Measurements from ENCODE around the gene SH3BGRL3.
"Not testable (repeated sequence)": the region's sequence is repeated elsewhere in the genome, so short reads cannot be mapped to it uniquely, and the experiment has no call there.

SH3BGRL3 gene

DNA sequence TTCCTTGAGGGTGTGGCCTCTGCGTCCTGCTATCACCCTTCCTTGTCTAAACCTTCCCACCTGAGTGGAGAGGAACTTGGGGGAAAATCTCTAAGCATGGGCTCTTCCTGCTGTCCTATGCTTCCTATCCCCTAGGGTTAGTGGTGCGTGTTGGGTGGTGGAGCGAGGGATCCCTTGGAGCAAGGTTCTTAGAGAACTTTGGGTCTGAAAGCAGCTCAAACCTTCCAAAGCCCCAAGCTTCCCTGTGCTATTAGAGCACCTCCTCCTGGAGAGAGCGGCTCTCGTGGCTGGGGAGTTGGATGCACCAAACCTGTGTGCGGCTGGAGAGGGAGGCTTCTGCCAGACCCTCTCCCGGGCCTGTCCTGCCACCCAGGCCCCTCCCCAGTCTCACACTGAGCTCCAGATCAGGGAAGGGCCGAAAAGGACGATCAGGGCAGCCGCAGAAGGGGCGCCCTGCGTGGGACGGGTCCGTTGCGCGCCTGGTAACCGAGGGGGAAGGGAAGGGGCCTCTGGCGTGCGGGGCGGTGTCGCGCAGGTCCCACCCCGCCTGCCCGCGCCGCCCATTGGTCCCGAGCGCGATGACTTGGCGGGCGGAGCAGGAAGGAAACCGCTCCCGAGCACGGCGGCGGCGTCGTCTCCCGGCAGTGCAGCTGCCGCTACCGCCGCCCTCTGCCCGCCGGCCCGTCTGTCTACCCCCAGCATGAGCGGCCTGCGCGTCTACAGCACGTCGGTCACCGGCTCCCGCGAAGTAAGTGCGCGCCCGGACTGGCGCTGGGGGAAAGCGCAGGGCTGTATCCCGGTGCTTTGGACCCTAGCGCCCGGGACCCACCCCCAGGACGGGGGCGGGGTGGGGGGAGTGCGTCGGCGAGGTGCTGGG is at the start of gene SH3BGRL3:
TSS of gene SH3BGRL3 (plus strand) at position 631 of the 877 bp plus-strand sequence. CDS start at position 701, 70 bp downstream.
- DNase-seq = peak; percentile 55

DNA sequence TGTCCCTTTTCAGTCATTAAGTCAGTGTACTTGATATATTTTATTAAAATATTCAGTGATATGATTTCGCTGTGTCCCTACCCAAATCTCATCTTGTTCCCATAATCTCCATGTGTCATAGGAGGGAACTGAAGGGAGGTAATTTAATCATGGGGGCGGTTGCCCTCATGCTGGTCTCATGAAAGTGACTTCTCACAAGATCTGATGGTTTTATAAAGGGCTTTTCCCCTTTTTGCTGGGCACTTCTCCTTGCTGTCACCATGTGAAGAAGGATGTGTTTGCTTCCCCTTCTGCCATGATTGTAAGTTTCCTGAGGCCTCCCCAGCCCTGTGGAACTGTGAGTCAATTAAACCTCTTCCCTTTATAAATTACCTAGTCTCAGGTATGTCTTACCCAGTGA is 49.2 kb upstream of the SH3BGRL3 start:
- not testable (repeated sequence) for DNase-seq

DNA sequence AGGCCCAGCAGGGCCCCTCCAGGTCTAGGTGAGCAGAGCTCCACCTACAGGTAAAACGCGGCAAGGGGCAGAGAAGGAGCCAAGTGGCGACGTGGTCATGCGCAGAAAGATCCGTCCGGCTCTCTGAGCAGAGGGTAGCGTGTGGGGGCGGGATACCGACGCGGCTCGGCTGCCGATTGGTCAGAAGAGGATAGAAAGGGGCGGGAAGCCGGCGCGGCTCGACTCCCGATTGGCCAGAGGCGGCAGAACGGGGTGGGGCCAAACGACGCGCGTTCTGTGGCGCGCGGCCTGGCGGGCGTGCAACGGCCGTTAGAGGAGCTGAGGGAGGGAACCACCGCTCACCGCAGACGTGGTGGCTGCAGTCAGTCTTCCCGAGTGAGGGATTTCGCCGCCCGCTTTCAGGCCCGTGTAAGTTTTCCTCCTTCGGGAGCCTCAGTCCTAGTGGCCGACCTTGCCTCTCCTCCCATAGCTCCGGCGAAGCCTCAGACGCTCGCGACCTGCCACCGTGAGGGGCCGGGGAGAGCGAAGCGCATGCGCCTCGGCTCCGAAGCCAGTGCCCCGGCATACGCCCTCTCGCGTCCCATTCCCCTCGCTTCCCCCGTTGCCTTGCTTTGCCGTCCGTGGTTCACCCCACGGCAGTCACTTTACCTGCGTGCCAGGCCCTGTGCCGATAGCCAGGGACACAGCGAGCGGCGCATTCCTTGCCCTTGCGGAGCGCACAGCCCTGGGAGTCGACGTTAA is 45.8 kb upstream of the SH3BGRL3 start, which contains the start of gene CEP85:
TSS of gene CEP85 (plus strand) at position 298 of the 741 bp plus-strand sequence. CDS start 5,584 bp downstream, outside the sequence.
- DNase-seq = peak; percentile 85

DNA sequence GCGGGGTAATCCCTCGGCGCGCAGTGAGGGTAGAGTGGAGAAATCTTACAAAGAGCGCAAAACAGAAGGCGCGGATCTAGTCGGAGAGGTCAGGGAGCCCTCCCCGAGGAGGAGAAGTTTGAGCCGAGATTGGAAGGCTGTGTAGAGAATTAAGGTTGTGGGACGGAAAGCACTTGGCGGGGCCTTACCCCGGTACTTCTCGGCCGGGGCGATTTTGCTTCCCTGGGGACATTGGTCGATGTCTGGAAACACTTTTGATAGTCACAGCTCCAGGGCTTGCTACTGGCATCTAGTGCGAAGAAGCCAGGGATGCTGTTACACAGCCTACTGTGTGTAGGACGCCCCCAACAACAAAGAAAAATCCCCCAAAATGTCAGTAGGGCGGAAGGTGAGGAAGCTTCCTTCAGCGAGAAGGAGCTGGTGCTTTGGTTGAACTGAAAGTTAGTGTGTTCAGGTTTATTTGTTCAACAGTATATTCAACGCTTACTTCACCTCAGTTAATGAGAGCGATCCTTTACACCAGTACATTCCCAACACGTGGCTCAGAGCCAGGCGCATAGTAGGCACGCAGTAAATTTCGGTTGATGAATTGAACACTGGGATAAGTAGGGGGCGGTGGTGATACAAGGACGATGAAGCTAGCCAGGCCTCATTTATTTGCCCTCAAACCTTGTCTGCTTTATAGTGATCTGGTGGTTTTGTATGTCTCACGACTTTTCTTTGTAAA is 45.1 kb upstream of the SH3BGRL3 start:
- DNase-seq = no peak

DNA sequence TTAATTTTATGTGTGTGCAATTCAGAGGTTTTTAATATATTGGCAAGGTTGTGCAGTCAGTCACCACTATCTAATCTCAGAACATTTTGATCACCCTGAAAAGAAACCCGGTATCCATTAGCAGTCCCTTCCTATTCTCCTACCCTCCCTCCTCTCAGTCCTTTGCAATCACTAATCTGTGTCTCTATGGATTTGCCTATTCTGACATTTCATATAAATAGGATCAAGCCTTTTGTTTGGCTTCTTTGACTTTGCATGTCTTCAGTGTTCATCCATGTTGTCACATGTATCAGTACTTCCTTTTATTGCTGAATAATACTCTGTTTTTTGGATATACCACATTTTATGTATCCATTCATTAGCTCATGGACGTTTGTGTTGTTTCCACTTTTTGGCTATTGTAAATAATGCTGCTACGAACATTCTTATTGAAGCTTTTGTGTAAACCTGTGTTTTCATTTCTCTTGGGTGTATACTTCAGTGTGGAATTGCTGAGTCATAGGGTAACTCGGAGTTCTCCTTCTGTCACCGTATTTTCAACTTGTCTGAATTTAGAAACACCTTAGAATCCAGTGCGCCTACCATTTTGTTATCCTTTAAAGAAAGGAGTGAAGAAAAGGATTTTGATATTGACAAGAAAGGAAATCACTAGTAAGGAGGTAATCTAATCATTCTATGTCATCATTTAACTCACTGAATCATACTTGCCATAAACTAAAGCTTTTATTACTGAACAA is 42.5 kb upstream of the SH3BGRL3 start:
- no peak for DNase-seq

DNA sequence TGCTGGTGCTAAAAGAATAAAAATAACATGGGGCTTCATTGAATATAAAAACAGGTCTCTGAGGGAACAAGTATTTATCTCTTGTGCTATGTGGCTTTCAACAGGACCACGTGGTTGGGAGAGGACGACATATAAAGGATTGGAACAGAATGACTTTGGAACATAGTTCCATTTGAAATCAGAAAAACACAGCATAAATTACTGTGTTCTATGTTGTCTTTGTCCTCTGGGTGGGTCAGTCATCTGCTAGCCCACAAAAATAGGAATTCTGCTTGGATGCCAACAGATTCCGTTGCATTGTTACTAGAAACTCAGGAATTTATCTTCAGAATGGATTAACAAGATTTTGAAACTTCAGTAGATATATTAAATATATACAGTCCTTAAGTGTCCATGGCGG is 40.0 kb upstream of the SH3BGRL3 start:
- no peak for DNase-seq

DNA sequence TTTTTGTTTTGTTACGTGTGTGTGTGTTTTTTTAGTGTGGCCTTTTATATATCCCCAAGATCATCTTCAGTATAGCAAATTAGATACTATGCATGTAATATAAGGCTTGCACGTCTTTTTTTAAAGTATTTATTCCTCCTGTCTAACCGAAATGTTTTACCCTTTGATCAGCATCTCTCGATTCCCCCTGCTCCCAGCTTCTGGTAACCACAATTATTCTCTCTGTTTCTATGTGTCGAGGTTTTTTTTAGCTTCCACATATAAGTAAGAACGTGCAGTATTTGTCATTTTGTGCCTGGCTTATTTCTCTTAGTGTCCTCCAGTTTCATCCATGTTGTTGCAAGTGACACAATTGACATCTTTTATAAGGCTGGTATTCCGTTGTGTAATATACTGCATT is 27.2 kb upstream of the SH3BGRL3 start:
- no peak for DNase-seq

DNA sequence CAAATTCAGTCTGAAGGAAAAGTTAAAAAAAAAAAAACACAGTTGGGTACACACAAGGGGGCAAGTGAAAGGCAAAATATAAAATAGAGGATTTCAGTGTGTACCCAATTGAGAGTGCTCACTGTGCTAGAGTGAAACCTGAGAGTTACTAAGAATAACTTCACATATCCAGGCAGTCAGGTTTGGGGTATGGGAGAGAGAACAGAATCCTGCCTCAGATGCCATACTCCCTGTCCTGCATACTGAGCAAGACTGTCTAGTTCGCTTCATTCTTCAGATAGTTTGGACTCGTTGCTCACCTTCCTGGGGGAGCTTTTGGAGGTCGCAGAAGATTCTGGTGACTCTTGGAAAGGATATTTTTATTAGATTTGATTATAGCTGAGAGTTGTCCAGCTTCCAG is 25.5 kb upstream of the SH3BGRL3 start:
- DNase-seq = no peak

DNA sequence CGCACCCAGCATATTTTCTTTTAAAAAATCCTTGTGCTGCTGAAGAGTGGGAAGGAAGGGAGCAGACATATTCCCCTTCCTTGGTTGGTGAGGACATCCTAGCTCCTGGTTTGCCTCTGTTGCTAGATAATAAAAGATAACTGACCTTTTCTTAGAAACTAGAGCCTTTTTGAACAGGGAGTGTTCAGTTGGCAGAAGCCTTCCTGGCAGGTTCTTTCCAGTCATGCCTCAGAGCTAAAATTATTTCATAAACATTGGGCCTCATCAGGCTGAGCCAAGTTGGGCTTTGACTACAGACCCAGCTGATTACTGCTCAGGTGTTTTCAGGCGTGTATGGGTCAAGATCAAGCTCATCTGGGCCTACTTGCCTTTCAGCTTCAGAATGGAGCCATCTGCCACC is 22.7 kb upstream of the SH3BGRL3 start:
- no peak for DNase-seq

DNA sequence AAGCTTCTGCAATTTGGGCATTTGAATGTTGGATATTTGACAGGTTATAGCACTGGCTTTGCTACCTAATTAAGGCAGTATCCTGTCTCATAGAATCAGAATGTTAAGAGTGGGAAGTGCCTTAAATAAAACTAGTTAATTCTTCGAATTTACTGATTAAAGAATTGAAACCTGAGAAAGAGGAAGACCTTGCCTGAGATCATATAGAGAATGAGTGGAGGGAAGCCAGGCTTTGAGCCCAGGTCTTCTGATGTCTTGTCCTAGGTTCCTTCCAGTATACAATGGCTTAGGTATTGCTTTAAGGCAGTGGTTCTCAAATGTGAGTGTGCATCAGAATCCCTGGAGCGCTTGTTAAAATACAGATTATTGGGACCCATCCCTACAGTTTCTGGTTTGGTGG is 20.9 kb upstream of the SH3BGRL3 start:
- DNase-seq = no peak

DNA sequence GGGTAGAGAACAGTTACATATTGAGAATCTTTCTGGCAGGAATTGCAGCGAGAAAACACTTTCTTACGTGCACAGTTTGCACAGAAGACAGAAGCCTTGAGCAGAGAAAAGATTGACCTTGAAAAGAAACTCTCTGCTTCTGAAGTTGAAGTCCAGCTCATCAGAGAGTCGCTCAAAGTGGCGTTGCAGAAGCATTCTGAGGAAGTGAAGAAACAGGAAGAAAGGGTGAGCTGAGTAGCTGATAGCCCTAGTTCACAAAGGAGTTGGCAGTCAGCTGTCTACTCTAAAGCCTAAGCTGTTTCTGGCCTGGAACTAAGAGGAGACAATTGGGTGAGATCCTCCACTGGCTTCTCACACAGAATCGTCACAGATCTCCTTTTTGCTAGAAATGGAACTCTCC is 20.3 kb upstream of the SH3BGRL3 start:
- no peak for DNase-seq

DNA sequence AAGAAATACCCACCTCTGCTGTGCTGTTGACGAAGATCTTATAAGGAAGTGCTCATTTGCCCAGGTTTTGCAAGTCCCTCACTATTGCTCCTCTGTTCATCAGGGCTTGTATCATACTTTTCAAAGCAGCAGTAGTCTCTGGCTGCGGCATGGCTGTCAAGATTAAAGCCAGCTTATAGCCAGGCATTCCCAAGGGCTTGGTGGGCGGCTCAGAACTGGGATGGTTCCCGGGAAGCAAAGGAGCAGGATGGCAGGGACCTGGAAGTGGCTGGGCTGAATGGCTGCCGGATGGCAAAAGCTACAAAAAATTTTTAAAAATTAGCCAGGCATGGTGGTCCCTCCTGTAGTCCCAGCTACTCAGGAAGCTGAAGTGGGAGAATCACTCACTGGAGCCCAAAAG is 16.7 kb upstream of the SH3BGRL3 start:
- no peak for DNase-seq

DNA sequence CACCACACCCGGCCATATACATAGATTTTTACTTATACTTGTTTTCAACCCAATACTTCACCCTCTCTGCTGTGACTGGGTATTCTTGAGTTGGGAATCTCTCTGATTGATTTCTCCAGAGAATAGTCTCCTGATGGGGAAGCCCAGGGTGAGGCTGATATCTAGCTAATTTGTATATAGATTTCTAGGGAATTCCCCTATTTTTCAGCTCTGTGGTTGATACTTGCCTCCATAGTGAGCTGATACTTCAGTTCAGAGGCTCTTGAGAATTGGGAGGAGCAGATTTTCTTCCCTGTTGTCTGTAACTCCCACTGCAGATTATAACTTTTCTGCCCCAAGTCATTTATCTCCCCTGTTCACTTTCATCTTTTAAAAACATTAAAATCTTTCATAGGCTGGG is 14.5 kb upstream of the SH3BGRL3 start:
- no peak for DNase-seq

DNA sequence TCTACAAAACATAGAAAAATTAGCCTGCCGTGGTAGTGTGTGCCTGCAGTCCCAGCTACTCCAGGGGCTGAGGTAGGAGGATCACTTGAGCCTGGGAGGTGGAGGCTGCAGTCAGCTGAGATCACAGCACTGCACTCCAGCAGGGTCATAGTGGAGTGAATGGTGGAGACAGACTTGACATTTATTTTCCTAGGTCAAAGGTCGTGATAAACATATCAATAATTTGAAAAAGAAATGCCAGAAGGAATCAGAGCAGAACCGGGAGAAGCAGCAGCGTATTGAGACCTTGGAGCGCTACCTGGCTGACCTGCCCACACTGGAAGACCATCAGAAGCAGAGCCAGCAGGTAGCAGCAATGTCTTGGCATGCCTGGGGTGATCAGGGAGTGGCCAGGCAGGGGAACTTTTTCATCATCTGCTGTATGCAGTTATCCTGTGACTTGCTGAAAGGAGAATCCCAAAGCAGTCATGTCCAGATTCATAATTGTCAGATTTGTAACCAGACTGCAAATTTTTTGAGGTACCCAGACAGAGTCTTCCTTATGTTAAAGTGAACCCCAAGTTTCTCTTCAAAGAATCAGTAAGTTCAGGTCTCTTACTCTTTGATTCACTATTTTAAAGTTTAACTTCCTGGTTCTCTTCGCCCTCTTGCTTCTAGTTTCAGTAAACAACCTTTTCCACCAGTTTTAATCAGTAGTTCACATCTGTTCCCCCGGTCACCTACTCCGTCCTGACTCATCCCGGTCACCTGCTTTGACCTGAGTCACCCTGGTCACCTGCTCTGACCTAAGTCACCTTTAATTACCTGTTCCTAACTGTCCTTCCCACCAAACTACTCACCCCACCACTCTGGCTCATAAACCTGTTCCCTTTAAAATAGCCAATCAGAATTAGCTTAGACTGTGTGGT is 11.3 kb upstream of the SH3BGRL3 start:
- DNase-seq = no peak

DNA sequence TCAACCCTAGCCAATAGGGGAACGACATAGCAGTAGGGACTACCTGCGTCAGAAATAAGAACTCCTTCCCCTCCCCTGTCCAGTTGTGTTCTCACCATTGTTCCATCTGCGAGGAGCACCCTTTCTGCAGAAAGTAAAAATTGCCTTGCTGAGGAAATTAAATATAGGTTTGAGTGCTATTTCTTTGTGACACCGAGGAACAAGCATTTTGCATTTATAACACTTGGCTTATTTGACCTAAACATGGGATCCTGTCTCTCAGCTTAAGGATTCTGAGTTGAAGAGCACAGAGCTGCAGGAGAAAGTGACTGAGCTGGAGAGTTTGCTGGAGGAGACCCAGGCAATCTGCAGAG is 10.7 kb upstream of the SH3BGRL3 start:
- DNase-seq = no peak

DNA sequence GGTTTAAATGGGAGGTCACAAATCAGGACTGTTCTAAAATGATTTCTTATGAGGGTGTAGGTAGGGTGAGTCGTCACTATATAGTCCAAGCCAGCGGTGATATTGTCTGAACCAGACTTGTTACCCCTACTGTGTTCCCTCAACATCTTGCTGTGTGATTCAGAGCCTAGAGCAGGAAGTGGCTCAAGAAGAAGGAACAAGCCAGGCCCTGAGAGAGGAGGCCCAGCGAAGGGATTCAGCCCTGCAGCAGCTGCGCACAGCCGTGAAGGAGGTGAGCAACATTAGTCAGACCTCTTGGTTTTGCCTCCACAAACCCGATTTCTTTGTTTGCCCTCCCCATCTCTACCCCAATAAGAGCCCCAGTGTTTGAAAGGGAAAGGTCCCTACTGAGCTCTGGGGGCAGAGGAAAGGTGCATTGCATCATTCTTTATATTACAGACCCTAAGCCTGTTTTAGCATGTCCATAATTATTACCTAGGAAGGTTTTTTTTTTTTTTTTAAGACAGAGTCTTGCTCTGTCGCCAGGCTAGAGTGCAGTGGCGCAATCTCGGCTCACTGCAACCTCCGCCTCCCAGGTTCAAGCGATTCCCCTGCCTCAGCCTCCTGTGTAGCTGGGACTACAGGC is 5.0 kb upstream of the SH3BGRL3 start:
- DNase-seq = no peak

DNA sequence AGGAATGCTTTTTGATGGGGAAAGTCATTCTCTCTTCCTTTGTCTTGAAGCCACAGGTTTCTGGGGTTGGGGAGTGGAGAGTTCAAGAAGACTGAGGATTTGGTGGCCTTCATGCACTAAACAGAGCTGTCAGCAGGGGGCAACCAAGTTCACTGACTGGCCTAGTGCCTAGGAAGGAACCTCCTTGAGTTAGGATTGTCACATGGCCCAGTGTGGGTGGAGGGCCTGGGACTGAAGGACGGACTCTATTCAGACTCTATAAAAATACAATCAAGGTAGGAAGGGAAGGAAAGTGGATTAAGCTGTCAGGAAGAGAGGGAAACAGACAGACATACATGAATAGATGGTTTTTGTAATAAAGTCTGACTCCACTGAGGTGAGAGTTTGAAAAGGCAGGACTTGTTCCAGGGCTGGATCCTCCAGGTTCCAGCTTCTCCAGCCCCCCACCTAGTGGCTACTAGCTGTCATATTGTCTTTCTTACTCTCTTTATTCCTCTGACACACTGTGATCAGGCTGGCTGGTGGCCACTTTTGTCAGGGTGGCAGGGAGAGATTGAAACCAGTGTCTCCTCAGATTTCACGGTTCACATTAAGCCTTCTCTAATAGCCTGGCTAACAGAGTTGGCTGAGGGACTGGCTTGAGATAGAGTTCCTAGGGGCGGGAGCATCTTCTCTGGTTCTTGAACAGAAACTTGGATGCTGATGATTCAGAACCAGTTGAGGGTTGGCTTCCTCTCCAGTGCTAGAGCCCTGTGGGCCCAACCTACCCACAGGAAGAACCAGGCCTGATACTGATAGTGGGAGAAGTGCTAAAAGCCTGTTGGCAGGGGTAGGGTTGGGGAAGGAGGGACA is 4.1 kb upstream of the SH3BGRL3 start:
- no peak for DNase-seq

DNA sequence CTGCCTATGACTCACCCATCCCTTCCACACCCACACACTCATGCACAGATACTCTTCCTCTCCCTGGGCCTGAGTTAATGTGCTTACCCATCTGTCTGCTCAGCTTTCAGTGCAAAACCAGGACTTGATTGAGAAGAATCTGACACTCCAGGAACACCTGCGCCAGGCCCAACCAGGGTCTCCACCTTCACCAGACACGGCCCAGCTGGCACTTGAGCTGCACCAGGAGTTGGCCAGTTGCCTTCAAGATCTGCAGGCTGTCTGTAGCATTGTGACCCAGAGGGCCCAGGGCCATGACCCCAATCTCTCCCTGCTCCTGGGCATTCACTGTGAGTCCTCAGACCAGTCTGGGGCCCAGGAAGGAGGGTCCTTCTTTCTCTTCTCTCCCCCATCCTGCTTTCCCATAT is 3.5 kb upstream of the SH3BGRL3 start:
- DNase-seq = no peak

DNA sequence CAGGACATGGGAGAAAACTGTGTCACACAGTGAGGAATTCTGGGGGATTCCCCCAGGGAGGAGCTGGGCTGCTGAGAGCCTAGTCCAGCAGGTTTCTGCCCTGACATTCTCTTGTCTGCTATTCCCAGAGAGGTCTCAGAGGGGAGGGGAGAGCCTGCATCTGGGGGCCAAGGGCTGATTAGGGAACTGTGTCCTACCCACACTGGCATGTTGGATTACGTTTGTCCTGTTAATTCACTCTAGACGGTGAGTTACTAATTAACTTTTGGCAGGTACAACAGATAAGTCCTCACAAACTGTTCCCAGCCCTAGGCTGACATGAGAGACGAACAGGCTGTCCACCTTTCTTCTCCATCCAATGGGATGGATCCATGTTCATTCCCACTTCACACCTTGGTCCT is 2.6 kb upstream of the SH3BGRL3 start:
- DNase-seq = no peak

DNA sequence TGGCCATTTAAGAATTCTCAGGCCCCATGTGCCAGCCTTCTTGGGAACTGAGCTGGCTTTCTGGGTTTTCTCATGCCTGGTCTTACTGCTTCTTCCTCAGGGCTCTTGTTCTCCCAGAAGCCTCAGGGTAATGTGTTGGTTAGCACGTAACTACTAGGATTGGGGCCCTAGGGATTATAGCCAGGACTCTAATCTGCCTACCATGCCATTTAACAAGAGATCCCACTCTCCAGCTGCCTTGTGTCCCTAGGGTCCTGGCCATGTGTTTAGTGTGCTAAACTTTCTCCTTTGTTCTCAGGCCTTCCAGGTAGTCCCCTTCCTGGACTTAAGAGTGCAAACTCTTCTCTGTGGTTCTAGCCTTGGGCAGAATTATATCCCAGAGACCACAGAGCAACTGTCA is 2.2 kb upstream of the SH3BGRL3 start:
- DNase-seq = no peak
